Esophagus squamous epithelium (tissue), 4 donors: ENCODE results near the gene EPB41L5.

Source experiments
- POLR2A ChIP-seq, 4 donors: fragments of 450-650 bp; IDR thresholded peaks; one replicate each; pipeline ENCODE4 v1.6.1; 2017; ENCODE audit warnings: antibody characterized with exemption in 4 of 4, mild to moderate bottlenecking in 4 of 4, moderate library complexity in 3 of 4
- TF ChIP-seq, protein P1 (sequence below), 6 experiments: fragments of 450-650 bp in 4 of 6; fragments of 200-600 bp in 2 of 6; sonication (generic) in 2 of 6; IDR thresholded peaks; one replicate each; pipeline ENCODE4 v1.5.1; 2016 to 2019; ENCODE audit warnings: antibody characterized with exemption in 6 of 6, mild to moderate bottlenecking in 4 of 6, moderate library complexity in 4 of 6

- no peak for TF ChIP-seq POLR2A (IDR thresholded peaks at IDR 0.05)
- TF ChIP-seq, protein P1, sequence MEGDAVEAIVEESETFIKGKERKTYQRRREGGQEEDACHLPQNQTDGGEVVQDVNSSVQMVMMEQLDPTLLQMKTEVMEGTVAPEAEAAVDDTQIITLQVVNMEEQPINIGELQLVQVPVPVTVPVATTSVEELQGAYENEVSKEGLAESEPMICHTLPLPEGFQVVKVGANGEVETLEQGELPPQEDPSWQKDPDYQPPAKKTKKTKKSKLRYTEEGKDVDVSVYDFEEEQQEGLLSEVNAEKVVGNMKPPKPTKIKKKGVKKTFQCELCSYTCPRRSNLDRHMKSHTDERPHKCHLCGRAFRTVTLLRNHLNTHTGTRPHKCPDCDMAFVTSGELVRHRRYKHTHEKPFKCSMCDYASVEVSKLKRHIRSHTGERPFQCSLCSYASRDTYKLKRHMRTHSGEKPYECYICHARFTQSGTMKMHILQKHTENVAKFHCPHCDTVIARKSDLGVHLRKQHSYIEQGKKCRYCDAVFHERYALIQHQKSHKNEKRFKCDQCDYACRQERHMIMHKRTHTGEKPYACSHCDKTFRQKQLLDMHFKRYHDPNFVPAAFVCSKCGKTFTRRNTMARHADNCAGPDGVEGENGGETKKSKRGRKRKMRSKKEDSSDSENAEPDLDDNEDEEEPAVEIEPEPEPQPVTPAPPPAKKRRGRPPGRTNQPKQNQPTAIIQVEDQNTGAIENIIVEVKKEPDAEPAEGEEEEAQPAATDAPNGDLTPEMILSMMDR (IDR thresholded peaks at IDR 0.05) = no peak
Measured at GRCh38 chr2:120227111-120227991, 214.5 kb downstream of the EPB41L5 start.
